NCI-H82 treated with DMSO at 0.1 percent for 48 hours (cell line): ENCODE data around the gene INTS3.
"Not testable (repeated sequence)": the region's sequence is repeated elsewhere in the genome, so short reads cannot be mapped to it uniquely, and the experiment has no call there.

Experiments used
- DNase-seq: peaks from one replicate; lab custom pipeline; 2025; ENCODE audit not compliant: unreplicated experiment; lab: John Stamatoyannopoulos, UW

INTS3 gene

DNA sequence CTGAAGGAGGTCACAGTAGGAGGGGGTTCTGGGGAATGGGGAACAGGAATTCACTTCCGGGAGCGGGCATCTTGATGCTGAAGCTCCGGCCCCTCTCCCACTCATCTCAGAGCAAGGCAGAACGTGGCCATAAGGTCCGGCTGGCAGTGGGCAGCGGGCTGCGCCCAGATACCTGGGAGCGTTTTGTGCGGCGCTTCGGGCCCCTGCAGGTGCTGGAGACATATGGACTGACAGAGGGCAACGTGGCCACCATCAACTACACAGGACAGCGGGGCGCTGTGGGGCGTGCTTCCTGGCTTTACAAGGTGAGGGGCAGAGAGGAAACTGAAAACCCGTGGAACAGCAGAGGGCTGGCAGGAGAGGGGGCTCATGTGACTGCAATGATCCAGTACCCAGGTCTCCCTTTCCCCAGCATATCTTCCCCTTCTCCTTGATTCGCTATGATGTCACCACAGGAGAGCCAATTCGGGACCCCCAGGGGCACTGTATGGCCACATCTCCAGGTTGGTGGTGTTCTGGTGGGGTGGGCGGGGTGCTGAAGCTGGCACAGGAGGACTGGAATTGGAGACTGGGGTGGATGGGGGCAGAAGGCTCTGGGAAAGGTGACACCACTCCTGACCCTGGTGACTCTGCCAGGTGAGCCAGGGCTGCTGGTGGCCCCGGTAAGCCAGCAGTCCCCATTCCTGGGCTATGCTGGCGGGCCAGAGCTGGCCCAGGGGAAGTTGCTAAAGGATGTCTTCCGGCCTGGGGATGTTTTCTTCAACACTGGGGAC lies 50.4 kb downstream of the INTS3 start:
- DNase-seq, result no peak

DNA sequence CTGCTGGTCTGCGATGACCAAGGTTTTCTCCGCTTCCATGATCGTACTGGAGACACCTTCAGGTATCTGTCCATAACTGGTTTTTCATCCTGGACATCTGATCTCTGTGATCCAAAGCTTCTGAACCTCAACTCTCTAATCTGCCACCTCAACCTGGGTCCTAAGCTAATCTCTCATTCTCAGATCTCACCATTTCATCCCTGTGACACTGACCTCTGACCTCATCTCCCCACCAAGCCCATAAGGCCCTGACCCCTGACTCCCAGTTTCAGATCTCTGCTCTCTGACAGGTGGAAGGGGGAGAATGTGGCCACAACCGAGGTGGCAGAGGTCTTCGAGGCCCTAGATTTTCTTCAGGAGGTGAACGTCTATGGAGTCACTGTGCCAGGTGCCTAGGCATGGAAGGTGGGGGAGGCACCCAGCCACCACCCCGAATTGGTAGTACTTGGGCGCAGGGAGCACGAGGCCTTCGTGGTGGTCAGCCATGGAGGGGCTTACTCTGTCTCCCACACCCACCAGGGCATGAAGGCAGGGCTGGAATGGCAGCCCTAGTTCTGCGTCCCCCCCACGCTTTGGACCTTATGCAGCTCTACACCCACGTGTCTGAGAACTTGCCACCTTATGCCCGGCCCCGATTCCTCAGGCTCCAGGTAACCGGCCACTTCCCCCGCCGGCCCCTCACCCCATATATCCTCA lies 51.1 kb downstream of the INTS3 start:
- no peak for DNase-seq

DNA sequence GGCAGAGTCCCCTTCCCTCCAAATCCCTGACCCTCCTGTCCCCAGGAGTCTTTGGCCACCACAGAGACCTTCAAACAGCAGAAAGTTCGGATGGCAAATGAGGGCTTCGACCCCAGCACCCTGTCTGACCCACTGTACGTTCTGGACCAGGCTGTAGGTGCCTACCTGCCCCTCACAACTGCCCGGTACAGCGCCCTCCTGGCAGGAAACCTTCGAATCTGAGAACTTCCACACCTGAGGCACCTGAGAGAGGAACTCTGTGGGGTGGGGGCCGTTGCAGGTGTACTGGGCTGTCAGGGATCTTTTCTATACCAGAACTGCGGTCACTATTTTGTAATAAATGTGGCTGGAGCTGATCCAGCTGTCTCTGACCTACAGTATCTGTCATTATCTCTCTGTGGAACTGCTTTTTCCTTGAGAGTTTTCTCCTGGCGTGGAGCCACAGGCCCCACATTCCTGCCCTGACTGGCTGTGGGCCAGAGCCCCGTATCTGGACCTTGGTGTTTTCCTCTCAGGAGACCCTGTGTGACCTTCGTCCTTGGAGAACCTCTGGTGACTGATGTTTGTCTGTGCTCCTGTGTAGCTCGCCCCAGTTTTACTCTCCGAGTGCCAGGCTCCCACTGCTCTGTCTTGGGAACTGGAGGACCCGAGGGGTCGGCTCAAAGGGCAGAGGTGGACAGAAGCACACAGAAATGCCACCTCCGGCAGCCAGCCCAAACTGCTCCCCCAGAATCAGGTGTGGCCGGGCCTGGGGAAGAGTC lies 52.1 kb downstream of the INTS3 start:
- no peak for DNase-seq

DNA sequence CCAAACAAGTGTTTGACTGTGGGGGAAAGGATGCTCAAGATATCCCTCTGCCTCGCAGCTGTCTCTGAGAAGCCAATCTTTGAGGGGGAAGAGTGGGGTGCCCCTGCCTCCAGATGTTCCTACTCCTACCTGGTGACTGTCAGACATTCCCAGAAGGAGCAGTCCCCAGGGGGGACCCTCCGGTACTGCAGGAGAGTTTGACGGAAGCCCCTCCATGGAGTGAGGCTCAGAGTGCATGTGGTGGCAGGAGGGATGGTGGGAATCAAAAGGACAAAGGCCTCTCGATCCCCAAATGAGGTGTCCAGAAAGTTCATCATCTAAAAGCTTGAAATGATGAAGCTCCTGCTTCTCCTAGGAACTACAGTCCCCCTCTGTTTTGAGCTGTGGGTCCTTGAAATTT lies 52.7 kb downstream of the INTS3 start:
- DNase-seq, result no peak

- not testable (repeated sequence) for DNase-seq
Measured at GRCh38 chr1:153782648-153783047, 54.8 kb downstream of the INTS3 start.

DNA sequence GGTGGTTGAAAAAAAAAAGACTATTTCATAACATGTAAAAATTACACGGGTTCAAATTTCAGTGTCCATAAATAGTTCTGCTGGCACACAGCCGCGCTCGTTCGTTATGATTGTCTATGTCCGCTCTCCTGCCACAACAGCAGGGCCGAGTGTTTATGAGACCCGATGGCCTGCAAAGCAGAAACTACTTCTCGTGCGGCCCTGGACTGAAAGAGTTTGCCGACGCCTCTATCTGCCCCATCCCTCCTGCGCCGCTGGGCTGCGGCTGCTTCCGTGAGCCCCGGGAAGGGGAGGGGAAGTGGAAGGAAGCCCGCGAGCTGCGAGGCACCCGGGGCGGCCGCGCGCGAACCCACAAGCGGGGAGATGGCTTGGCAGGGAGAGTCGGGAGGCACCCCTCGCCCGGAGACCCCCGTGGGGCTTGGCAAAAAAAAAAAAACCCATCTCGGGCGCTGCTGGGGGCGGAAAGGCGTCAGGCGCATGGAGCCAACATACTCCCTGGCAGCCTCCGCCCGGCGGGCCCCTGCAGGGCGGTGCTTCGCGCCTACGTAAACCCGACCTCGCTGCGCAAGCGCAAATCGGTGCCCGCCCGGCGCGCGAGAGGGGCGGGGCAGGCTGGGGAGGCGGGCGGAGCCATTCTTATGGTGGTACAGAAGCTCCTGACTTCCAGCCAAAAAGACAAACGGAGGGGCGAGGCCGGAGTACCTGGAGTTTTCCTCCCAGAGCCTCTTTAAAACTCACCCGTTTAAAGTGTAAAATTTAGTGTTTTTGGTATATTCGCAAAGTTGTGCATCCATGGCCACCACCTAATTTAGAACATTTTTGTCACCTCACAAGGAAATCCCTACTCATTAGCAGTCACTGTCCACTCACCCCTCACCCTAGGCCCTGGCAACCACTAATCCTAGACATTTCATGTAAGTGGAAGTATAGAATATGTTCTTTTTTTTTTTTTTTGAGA lies 55.7 kb downstream of the INTS3 start:
- DNase-seq, result peak; percentile 81

DNA sequence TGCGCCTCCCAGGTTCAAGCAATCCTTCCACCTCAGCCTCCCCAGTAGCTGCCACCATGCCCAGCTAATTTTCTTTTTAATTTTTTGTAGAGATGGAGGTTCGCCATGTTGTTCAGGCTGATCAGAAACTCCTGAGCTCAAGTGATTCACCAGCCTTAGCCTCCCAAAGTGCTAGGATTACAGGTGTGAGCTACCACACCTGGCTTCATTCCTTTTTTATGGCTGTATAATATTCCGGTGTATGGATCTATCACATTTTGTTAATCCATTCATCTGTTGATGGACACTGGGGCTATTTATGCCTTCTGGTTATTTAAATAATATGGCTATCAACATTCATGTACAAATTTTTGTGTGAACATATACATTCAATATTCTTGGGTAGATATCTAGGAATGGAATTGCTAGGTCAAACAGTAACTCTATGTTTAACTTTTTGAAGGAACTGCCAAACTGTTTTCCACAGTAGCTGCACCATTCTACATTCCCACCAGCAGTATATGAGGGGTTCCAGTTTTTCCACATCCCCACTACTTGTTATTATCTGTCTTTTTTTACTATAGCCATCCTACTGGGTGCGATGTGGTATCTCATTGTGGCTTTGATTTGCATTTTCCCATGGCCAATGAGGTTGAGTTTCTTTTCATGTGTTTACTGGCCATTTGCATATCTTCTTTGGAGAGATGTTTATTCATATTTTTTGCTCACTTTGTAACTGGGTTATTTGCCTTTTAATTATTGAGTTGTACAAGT lies 58.4 kb downstream of the INTS3 start:
- DNase-seq, result no peak

DNA sequence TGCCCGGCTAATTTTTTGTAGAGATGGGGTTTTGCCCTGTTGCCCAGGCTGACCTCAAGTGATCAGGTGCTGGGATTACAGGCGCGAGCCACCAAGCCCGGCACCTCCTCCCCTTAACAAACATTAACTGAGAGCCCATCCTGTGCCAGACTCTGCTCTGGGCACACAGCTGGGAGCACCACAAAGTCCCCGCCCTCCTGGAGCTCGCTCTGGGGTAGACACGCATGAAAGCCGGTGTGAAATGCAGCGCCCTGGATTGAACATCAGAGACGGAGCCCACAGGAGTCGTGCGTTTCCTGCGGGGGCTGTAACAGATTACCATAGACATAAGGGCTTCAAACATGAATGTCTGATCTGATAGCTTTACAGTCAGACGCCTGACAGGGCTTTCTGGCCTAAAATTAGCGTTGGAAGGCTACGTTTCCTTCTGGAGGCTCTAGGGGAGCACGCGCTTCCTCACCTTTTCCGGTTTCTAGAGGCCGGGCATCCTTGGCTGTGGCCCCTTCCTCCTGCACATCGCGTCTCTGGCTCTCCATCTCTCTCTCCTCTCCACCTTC lies 61.7 kb downstream of the INTS3 start:
- DNase-seq, result no peak

GRCh38 chr1:153790313-153790965 lies 62.6 kb downstream of the INTS3 start:
- no peak for DNase-seq

DNA sequence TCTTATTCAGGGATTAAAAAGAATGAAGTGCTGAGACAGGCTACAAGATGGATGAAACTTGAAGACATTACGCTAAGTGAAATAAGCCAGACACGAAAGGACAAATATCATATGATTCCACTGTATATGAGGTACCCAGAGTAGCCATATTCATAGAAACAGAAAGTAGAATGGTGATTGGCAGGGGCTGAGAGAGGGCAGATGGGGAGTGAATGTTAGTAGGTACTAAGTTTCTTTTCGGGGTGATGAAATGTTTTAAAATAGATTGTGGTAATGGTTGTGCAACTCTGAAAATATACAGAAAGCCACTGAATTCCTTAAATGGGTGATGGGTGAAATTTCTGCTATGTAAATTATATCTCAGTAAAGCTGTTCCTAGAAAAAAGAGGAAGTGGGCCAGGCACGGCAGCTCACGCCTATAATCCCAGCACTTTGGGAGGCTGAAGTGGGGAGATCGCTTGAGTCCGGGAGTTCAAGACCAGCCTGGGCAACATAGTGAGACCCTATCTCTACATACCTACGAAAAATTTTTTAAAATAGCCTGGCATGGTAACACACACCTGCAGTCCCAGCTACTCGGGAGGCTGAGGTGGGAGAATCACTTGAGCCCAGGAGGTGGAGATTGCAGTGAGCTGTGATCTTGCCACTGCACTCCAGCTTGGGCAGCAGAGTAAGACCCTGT lies 63.3 kb downstream of the INTS3 start:
- no peak for DNase-seq

GRCh38 chr1:153791648-153792253 lies 63.9 kb downstream of the INTS3 start:
- no peak for DNase-seq

DNA sequence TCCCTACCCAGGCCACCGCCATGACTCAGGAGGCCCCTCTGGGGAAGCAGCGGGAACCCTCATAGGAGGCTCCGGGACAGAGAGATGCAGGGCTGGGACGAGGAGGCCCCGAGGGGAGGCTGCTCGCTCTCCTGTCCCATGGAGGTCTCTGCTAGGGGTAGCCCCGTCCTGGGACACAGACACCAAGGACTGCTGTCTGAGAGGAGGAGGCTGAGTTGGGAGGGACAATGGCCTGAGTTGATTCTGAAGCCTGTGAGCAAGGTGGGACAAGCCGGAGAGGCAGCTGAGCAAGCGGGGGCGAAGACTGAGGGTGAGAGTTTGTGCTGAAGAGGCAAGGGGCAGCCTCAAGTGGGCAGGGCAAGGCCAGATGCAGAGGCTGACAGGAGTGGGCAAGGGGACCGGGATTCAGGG lies 64.8 kb downstream of the INTS3 start:
- DNase-seq, result no peak

DNA sequence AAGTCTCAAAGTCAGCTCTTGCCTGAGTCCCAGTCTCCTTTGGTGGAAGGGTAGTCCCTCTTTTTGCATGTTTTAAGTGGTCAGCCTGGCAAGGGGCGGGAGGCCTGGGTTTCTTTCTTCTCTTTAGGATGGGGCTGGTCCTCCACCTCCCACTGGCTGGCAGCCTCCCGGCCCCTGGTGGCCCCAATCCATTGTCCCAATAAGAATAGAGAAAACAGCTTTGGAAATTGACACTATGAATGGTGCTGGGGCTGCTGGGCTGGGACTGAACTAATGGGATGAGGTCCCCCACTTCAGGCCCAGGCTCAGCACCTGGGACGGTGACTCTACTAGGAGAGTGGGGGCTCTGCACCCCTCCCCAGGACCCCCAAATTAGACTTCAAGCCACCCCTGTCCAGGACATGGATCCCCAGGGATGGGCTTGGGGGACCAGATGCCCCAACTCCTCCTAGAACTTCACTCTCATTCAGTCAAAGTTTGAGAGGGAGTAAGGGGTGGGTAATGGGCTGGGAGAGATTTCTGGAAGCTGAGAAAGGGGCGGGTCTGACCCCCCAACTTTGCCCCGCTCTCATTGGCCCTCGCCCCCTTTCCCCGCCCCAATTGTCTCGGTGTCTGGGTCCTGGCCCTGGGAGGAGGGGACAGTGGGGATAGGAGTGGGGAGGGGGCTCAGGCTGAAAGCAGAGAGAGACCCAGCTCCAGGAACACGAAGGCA lies 65.6 kb downstream of the INTS3 start:
- DNase-seq, result no peak

GRCh38 chr1:153793973-153794615 lies 66.2 kb downstream of the INTS3 start:
- DNase-seq, result no peak

- DNase-seq, result no peak
Measured at GRCh38 chr1:153794624-153795329, 66.9 kb downstream of the INTS3 start.

DNA sequence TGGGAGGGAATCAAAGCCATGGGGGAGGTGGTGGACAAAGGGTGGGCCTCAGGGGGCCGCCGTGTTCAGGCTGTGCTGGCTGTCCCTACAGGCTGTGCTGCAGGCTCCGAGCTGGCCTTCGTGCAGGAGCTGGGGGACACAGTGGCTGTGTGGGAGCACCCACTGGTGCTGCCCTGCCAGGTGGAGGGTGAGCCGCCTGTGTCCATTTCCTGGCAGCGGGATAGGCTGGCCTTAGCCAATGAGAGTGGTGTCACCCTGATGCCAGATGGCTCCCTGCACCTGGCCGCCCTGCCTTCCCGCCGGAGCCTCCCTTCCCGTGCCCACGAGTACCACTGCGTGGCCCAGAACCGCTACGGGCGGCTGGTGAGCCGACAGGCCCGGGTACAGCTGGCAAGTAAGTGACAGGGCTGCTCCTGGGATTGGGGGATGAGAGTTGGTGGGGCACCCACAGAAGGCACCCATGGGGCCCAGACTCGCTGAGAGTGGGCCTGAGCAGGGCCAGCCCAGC lies 67.5 kb downstream of the INTS3 start:
- no peak for DNase-seq
